HEK293 (cell line): ENCODE results near the gene TTC16.

Source experiments
- AEBP2 ChIP-seq: fragments of 450-650 bp; formaldehyde crosslinking; IDR thresholded peaks from 2 replicates; pipeline ENCODE4 v1.5.1; 2016; ENCODE audit warnings: missing biosample characterization, missing genetic modification characterization, borderline replicate concordance
- EGR2 ChIP-seq: fragments of 450-650 bp; formaldehyde crosslinking; IDR thresholded peaks from 2 replicates; pipeline ENCODE4 v1.5.1; 2016; ENCODE audit warnings: low read depth, missing biosample characterization, missing genetic modification characterization
- KLF9 ChIP-seq: fragments of 450-650 bp; formaldehyde crosslinking; IDR thresholded peaks from 2 replicates; pipeline ENCODE4 v1.5.1; 2016; ENCODE audit warnings: missing biosample characterization, missing genetic modification characterization, low read depth
- MYNN ChIP-seq: fragments of 450-650 bp; formaldehyde crosslinking; IDR thresholded peaks from 2 replicates; pipeline ENCODE4 v1.5.1; 2016; ENCODE audit warnings: missing biosample characterization, missing genetic modification characterization, borderline replicate concordance
- SCRT2 ChIP-seq: fragments of 450-650 bp; formaldehyde crosslinking; IDR thresholded peaks from 2 replicates; pipeline ENCODE4 v1.5.1; 2016; ENCODE audit warnings: missing biosample characterization, missing genetic modification characterization
- SETDB1 ChIP-seq: IDR thresholded peaks from one replicate; pipeline ENCODE4 v1.6.1; 2017; ENCODE audit warnings: mild to moderate bottlenecking, low read length, moderate library complexity, mixed read lengths; ENCODE audit not compliant: insufficient read length
- ZBTB8A ChIP-seq: fragments of 450-650 bp; formaldehyde crosslinking; IDR thresholded peaks from 2 replicates; pipeline ENCODE4 v1.5.1; 2016; ENCODE audit warnings: missing biosample characterization, missing genetic modification characterization
- ZFHX2 ChIP-seq: fragments of 450-650 bp; formaldehyde crosslinking; conservative IDR thresholded peaks from 2 replicates; pipeline ENCODE4 v1.5.1; 2016; ENCODE audit warnings: missing biosample characterization, missing genetic modification characterization
- ZFP37 ChIP-seq: fragments of 450-650 bp; formaldehyde crosslinking; IDR thresholded peaks from 2 replicates; pipeline ENCODE4 v1.5.1; 2016; ENCODE audit warnings: missing biosample characterization, missing genetic modification characterization
- ZNF10 ChIP-seq: fragments of 450-650 bp; formaldehyde crosslinking; IDR thresholded peaks from 2 replicates; pipeline ENCODE4 v1.5.1; 2017; ENCODE audit warnings: missing biosample characterization, missing genetic modification characterization
- ZNF112 ChIP-seq: fragments of 450-650 bp; formaldehyde crosslinking; IDR thresholded peaks from 2 replicates; pipeline ENCODE4 v1.5.0; 2017; ENCODE audit warnings: missing biosample characterization, missing genetic modification characterization
- ZNF121 ChIP-seq: fragments of 450-650 bp; formaldehyde crosslinking; IDR thresholded peaks from 2 replicates; pipeline ENCODE4 v1.5.1; 2016; ENCODE audit warnings: missing biosample characterization, missing genetic modification characterization
- ZNF148 ChIP-seq: fragments of 450-650 bp; formaldehyde crosslinking; IDR thresholded peaks from 2 replicates; pipeline ENCODE4 v1.5.0; 2017; ENCODE audit warnings: missing biosample characterization, missing genetic modification characterization, borderline replicate concordance
- ZNF2 ChIP-seq: fragments of 450-650 bp; formaldehyde crosslinking; IDR thresholded peaks from 2 replicates; pipeline ENCODE4 v1.5.1; 2016; ENCODE audit warnings: missing biosample characterization, missing genetic modification characterization
- ZNF223 ChIP-seq: fragments of 450-650 bp; formaldehyde crosslinking; IDR thresholded peaks from 2 replicates; pipeline ENCODE4 v1.5.1; 2016; ENCODE audit warnings: missing biosample characterization, missing genetic modification characterization
- ZNF248 ChIP-seq: fragments of 450-650 bp; formaldehyde crosslinking; IDR thresholded peaks from 2 replicates; pipeline ENCODE4 v1.5.1; 2017; ENCODE audit warnings: missing biosample characterization, missing genetic modification characterization
- ZNF274 ChIP-seq, 2 experiments: fragments of 200-500 bp in 1 of 2; fragments of 450-650 bp in 1 of 2; sonication (Bioruptor generic) in 1 of 2; formaldehyde crosslinking in 1 of 2; IDR thresholded peaks; 2 replicates each; pipeline versions ENCODE4 v1.5.1 to v1.6.1; 2014 to 2016; ENCODE audit warnings: borderline replicate concordance in 1 of 2, inconsistent platforms in 1 of 2, low read length in 1 of 2, missing biosample characterization in 1 of 2, missing genetic modification characterization in 1 of 2
- ZNF292 ChIP-seq: fragments of 450-650 bp; formaldehyde crosslinking; IDR thresholded peaks from 2 replicates; pipeline ENCODE4 v1.5.1; 2016; ENCODE audit warnings: low read depth, missing biosample characterization, missing genetic modification characterization, borderline replicate concordance
- ZNF324 ChIP-seq: fragments of 450-650 bp; formaldehyde crosslinking; IDR thresholded peaks from 2 replicates; pipeline ENCODE4 v1.5.1; 2016; ENCODE audit warnings: missing biosample characterization, missing genetic modification characterization
- ZNF341 ChIP-seq: fragments of 450-650 bp; formaldehyde crosslinking; IDR thresholded peaks from 2 replicates; pipeline ENCODE4; 2016; ENCODE audit warnings: low read depth, missing biosample characterization, missing genetic modification characterization
- ZNF513 ChIP-seq: fragments of 450-650 bp; IDR thresholded peaks from 2 replicates; pipeline ENCODE4 v1.5.1; 2018; ENCODE audit warnings: missing biosample characterization, missing genetic modification characterization
- ZNF544 ChIP-seq: fragments of 450-650 bp; formaldehyde crosslinking; IDR thresholded peaks from 2 replicates; pipeline ENCODE4 v1.5.0; 2017; ENCODE audit warnings: missing biosample characterization, missing genetic modification characterization
- ZNF555 ChIP-seq: fragments of 450-650 bp; formaldehyde crosslinking; conservative IDR thresholded peaks from 2 replicates; pipeline ENCODE4 v1.5.1; 2017; ENCODE audit warnings: missing biosample characterization, mild to moderate bottlenecking, missing genetic modification characterization, inconsistent platforms
- ZNF560 ChIP-seq: fragments of 450-650 bp; formaldehyde crosslinking; IDR thresholded peaks from 2 replicates; pipeline ENCODE4 v1.5.1; 2017; ENCODE audit warnings: missing biosample characterization, missing genetic modification characterization, borderline replicate concordance
- ZNF561 ChIP-seq: fragments of 450-650 bp; IDR thresholded peaks from 2 replicates; pipeline ENCODE4 v1.5.1; 2018; ENCODE audit warnings: missing biosample characterization, missing genetic modification characterization, borderline replicate concordance
- ZNF645 ChIP-seq: fragments of 450-650 bp; formaldehyde crosslinking; IDR thresholded peaks from 2 replicates; pipeline ENCODE4; 2016; ENCODE audit warnings: missing biosample characterization, missing genetic modification characterization
- TF ChIP-seq, protein P1 (sequence below): fragments of 450-650 bp; formaldehyde crosslinking; IDR thresholded peaks from 2 replicates; pipeline ENCODE4 v1.5.1; 2017; ENCODE audit warnings: missing biosample characterization, mild to moderate bottlenecking, missing genetic modification characterization, moderate library complexity
- TF ChIP-seq, protein P2 (sequence below): fragments of 450-650 bp; formaldehyde crosslinking; IDR thresholded peaks from 2 replicates; pipeline ENCODE4 v1.5.1; 2016; ENCODE audit warnings: missing biosample characterization, missing genetic modification characterization

TTC16 gene

DNA sequence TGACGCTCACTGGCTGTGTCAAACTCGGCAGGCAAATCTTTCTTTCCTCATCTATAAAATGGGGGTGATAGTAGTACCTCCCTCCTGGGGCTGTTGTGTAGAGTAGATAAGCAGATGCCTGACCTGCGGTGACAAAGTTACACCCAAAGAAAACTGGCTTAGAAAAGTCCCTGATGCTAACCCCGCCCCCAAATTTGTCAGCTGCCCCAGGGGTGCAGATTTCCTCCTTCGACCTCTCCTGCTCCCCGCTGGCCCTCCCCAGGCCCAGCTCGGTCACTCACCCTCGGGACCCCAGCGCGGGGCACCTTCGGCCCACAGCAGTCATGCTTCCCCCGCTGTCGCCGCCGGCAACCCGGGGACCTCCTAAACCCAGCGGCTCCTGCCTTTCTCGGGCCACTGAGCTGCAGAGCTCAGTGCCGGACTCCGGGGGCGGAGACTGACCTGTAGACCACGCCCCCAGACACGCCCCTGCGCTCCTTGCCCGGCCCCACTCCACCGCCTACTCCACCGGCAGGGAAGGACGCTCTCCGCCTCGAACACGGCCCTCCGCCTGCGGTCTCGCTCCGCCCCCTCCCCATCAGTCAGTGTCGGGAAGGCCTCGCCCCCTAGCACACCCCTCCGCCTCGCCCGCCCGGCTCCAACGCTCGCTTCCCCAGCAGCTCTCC lies 55.2 kb downstream of the TTC16 start (continued):
- TF ChIP-seq, protein P1, sequence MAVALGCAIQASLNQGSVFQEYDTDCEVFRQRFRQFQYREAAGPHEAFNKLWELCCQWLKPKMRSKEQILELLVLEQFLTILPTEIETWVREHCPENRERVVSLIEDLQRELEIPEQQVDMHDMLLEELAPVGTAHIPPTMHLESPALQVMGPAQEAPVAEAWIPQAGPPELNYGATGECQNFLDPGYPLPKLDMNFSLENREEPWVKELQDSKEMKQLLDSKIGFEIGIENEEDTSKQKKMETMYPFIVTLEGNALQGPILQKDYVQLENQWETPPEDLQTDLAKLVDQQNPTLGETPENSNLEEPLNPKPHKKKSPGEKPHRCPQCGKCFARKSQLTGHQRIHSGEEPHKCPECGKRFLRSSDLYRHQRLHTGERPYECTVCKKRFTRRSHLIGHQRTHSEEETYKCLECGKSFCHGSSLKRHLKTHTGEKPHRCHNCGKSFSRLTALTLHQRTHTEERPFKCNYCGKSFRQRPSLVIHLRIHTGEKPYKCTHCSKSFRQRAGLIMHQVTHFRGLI (tag by site-specific recombination): no peak
- TF ChIP-seq ZNF148 (no peak), ZBTB8A (tag by site-specific recombination) (no peak), ZNF112 (tag by site-specific recombination) (no peak), MYNN (no peak), ZNF274 (IDR thresholded peaks at IDR 0.05; ENCODE audit: low read length) (no peak), ZNF274 (tag by site-specific recombination; IDR thresholded peaks at IDR 0.05; ENCODE audit: borderline replicate concordance) (no peak), ZNF341 (tag by site-specific recombination) (no peak), ZNF2 (tag by site-specific recombination) (no peak), ZNF561 (no peak; the same call in 1 of the 2 replicates), ZNF645 (tag by site-specific recombination) (no peak), ZNF223 (tag by site-specific recombination) (no peak), EGR2 (peak; percentile 89), ZNF513 (tag by site-specific recombination) (no peak), ZNF560 (tag by site-specific recombination) (no peak), ZNF555 (tag by site-specific recombination) (no peak), ZFP37 (tag by site-specific recombination) (no peak), SCRT2 (no peak), ZNF292 (tag by site-specific recombination) (no peak), ZNF121 (no peak), ZNF544 (no peak), ZNF248 (tag by site-specific recombination) (no peak), ZNF324 (tag by site-specific recombination) (no peak), ZNF10 (tag by site-specific recombination) (no peak), KLF9 (tag by site-specific recombination) (peak; percentile 99), AEBP2 (no peak), ZFHX2 (peak; percentile 91), SETDB1 (no peak)
- TF ChIP-seq, protein P2, sequence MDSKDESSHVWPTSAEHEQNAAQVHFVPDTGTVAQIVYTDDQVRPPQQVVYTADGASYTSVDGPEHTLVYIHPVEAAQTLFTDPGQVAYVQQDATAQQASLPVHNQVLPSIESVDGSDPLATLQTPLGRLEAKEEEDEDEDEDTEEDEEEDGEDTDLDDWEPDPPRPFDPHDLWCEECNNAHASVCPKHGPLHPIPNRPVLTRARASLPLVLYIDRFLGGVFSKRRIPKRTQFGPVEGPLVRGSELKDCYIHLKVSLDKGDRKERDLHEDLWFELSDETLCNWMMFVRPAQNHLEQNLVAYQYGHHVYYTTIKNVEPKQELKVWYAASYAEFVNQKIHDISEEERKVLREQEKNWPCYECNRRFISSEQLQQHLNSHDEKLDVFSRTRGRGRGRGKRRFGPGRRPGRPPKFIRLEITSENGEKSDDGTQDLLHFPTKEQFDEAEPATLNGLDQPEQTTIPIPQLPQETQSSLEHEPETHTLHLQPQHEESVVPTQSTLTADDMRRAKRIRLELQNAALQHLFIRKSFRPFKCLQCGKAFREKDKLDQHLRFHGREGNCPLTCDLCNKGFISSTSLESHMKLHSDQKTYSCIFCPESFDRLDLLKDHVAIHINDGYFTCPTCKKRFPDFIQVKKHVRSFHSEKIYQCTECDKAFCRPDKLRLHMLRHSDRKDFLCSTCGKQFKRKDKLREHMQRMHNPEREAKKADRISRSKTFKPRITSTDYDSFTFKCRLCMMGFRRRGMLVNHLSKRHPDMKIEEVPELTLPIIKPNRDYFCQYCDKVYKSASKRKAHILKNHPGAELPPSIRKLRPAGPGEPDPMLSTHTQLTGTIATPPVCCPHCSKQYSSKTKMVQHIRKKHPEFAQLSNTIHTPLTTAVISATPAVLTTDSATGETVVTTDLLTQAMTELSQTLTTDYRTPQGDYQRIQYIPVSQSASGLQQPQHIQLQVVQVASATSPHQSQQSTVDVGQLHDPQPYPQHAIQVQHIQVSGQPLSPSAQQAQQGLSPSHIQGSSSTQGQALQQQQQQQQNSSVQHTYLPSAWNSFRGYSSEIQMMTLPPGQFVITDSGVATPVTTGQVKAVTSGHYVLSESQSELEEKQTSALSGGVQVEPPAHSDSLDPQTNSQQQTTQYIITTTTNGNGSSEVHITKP (tag by site-specific recombination): peak; percentile 78
